ENCODE results near the gene PRX. TPM values are rescaled to one million over a fixed set of nuclear protein-coding genes. Genes with fewer than 3 reads are reported as not detected.
A peak's percentile ranks its signal among the peaks of the same experiment; 100 is the strongest.
"Not testable (repeated sequence)": the region's sequence is repeated elsewhere in the genome, so short reads cannot be mapped to it uniquely, and the experiment has no call there.

The PRX gene
- total RNA-seq, 3 donors from 2014 or later: 1.1 to 6.8 (median 1.7) TPM

DNA sequence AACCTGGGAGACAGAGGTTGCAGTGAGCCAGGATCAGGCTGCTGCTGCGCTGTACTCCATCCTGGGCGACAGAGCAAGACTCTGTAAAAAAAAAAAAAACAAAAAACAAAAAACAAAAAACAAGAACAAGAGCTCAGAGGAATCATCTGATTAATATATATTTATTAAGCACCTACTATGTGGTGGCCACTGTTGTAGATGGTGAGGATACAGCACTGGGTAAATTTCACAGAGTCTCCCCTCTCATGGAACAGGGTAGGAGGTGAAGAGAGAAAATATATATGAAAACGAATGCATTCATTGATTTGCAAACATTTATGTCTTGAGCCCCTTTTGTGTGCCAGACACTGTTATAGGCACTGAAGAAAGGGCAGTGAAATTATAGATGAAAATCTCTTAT lies 18.5 kb upstream of the PRX start:
- Histone ChIP-seq H3K4me1 (ENCODE audit: low read depth) (peaks cover 19% of the 10 kb centered on the region), H3K4me3 (no peak overlapping the region), H3K9me3 (no peaks in the 10 kb centered on the region), H3K36me3 (ENCODE audit: low read depth) (no peaks in the 10 kb centered on the region)
- TF ChIP-seq, protein P1, sequence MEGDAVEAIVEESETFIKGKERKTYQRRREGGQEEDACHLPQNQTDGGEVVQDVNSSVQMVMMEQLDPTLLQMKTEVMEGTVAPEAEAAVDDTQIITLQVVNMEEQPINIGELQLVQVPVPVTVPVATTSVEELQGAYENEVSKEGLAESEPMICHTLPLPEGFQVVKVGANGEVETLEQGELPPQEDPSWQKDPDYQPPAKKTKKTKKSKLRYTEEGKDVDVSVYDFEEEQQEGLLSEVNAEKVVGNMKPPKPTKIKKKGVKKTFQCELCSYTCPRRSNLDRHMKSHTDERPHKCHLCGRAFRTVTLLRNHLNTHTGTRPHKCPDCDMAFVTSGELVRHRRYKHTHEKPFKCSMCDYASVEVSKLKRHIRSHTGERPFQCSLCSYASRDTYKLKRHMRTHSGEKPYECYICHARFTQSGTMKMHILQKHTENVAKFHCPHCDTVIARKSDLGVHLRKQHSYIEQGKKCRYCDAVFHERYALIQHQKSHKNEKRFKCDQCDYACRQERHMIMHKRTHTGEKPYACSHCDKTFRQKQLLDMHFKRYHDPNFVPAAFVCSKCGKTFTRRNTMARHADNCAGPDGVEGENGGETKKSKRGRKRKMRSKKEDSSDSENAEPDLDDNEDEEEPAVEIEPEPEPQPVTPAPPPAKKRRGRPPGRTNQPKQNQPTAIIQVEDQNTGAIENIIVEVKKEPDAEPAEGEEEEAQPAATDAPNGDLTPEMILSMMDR (IDR thresholded peaks at IDR 0.05): no peak
- ATAC-seq (no peak), DNase-seq (no peak)
- intact Hi-C loops (cut with DNase I, micrococcal nuclease): no loop called here

DNA sequence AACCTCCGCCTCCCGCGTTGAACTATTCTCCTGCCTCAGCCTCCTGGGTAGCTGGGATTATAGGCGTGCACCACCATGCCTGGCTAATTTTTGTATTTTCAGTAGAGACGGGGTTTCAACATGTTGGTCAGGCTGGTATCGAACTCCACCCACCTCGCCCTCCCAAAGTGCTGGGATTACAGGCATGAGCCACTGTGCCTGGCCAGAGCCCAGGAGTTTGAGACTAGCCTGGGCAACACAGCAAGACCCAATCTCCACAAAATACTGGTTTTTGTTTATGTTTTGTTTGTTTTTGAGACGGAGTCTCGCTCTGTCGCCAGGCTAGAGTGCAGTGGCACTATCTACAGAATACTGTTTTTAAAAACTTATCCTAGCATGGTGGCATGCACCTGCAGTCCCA lies 17.1 kb upstream of the PRX start:
- peaks cover 19% of the 10 kb centered on the region for H3K4me1 ChIP-seq (ENCODE audit: low read depth)
- H3K36me3 ChIP-seq (ENCODE audit: low read depth); DNase-seq; H3K4me3 ChIP-seq; H3K9me3 ChIP-seq; ATAC-seq; intact Hi-C loops (cut with DNase I, micrococcal nuclease): not testable (repeated sequence)

DNA sequence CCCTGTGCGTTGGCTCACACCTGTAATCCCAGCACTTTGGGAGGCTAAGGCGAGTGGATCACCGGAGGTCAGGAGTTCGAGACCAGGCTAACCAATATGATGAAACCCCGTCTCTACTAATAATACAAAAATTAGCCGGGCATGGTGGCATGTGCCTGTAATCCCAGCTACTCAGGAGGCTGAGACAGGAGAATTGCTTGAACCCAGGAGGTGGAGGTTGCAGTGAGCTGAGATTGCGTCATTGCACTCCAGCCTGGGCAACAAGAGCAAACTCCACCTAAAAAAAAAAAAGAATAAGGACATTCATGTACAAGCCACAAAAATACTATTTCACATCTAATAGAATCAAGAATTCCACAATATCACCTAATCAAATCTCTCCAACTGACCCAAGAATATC lies 15.0 kb upstream of the PRX start:
- DNase-seq; H3K9me3 ChIP-seq; H3K36me3 ChIP-seq (ENCODE audit: low read depth); ATAC-seq; H3K4me3 ChIP-seq; intact Hi-C loops (cut with DNase I, micrococcal nuclease): not testable (repeated sequence)
- H3K4me1 ChIP-seq (ENCODE audit: low read depth): peaks cover 24% of the 10 kb centered on the region

DNA sequence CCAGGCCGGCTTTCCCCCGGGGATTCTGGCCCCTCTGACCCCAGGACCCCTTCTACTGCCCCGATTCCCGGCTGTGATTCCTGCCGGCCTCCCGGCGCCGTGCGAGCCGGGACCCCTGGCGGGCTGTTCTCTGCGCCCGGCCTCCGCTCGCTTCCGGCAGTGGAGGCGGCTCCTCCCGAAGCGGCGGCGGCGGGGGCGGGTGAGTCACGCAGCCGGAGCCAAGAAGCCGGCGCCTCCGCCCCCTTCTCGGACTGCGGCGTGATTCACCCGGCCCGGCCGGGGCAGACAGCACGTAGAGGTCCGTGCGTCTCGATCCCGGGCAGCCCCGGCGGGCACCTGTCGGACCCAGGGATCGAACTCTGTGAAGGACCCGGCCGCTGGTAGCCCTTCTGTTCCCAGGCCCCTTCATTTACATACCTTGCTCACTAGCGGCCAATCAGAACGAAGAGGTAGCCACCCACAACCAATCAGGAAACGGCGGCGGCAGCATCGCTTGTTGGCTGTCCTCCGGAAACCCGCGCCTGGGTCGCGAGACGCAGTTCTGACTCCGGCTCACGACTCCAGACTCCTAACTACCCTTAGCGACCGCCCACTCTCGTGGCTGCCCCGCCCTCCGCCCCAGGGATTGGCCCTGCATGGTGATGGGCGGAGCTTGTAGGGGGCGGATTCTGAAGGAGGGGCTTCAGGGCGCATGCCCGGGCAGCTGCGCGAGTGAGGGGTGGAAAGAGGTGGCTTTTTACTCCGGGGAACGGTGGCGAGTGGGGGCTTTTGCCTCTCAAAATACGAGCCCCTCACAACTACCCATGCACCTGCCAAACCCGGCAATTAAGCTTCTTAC lies 12.5 kb upstream of the PRX start, which contains the start of gene SERTAD1:
Gene SERTAD1, minus strand, starts transcription at position 543 of the 838 bp plus-strand sequence. CDS start 2,446 bp downstream, outside the sequence.
- DNase-seq: peak; percentile 100
- Histone ChIP-seq H3K4me1 (ENCODE audit: low read depth) (peaks cover 18% of the 10 kb centered on the region), H3K4me3 (peak within 1 kb of the TSS; percentile 85), H3K36me3 (ENCODE audit: low read depth) (no peaks in the 10 kb centered on the region), H3K9me3 (no peaks in the 10 kb centered on the region)
- peak; percentile 88 for ATAC-seq
- TF ChIP-seq, protein P1 (IDR thresholded peaks at IDR 0.05): peak; percentile 44
- intact Hi-C loops (cut with DNase I, micrococcal nuclease): no loop called here

DNA sequence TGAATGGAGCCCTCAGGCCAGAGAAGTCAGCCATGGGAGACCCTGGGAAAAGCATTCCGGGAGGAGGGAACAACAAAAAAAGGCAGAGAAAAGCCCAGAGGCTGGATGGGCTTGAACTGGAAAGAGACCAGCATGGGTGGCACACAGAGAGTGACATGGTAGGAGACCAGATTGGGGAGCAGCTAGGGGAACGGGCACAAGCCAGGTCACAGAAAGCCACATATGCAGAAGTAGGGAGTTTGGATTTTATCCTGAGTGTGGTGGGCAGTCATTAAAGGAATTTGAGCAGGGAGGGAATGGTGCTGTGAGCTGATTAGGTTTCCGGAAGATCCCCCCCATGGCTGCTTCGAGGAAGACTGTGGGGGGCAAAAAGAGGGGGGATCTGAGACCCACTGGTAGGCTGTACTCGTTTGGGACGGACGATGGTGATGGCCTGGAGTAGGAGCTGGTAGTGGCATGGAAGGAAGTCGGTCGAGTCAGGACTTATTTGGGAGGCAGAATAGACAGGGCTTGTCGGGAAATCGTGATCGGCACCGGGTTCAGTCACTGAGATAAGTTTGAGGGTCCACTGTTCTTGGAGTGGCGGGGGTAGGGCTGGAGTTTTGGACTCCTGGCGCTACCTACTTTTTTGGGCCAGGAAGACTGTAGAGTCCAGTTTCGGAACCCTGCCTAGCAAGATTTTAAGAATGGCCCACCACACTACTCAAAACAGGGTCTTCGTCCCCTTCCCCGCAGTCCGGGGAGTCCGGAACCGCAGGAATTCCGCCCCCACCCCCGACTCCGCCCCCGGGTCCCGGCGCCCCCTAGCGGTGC lies 11.7 kb upstream of the PRX start:
- TF ChIP-seq, protein P1 (IDR thresholded peaks at IDR 0.05): no peak
- Histone ChIP-seq H3K4me1 (ENCODE audit: low read depth) (peaks cover 18% of the 10 kb centered on the region), H3K4me3 (peak overlapping the region; percentile 85), H3K36me3 (ENCODE audit: low read depth) (no peaks in the 10 kb centered on the region), H3K9me3 (no peaks in the 10 kb centered on the region)
- intact Hi-C loops (cut with DNase I, micrococcal nuclease): no loop called here
- peak in 2 of 3 donors; percentile 50 to 55 for DNase-seq
- ATAC-seq: no peak

DNA sequence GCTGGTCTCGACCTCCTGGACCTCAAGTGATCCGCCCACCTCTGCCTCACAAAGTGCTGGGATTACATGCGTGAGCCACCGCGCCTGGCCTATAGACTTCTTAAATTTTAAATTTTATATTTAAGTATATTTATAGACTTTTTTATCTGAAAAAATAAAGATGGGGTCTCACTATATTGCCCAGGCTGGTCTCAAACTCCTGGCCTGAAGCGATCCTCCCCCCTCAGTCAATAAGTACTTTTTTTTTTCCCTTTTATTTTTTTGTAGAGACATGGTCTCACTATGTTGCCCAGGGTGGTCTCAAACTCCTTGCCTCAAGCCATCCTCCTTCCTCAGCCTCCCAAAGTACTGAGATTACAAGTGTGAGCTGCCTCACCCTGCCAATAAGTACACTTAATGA lies 10.8 kb upstream of the PRX start:
- intact Hi-C loops (cut with DNase I, micrococcal nuclease): no loop called here
- TF ChIP-seq, protein P1 (IDR thresholded peaks at IDR 0.05): no peak
- no peak for DNase-seq

More for the DNA sequence above, 10.8 kb upstream of the PRX start:
- Histone ChIP-seq H3K4me3 (no peak overlapping the region), H3K4me1 (ENCODE audit: low read depth) (peaks cover 18% of the 10 kb centered on the region), H3K9me3 (no peaks in the 10 kb centered on the region), H3K36me3 (ENCODE audit: low read depth) (no peaks in the 10 kb centered on the region)
- ATAC-seq: no peak

All from mucosa of descending colon (tissue), 3 donors.